ENCODE data around the gene FN1. TPM values are rescaled to one million over a fixed set of nuclear protein-coding genes. Genes with fewer than 3 reads are reported as not detected.

Gene FN1
- total RNA-seq, 1 donor from 2014 or later = 52.0 TPM

DNA sequence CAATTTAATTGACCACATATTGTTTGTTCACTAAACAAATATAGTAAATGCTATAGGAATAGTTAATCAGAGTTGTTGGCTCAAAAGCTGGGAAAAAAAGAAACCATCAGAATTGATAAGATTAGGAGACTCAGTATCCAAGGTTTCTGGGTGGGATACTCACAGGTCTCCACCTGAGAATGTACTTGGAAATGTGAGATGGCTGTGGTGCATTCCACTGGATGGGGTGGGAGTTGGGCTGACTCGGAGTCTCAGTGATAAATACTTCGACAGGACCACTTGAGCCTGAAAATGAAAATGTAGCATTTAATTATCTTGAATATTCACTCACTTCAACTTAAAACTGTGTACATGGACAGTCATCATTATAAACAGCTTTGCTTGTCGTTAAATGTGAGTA is 21.2 kb downstream of the FN1 start:
- H3K4me2 ChIP-seq = no peak overlapping the region
- no peaks in the 10 kb centered on the region for H3K9me3 ChIP-seq (ENCODE audit: low read depth)
- H3K27me3 ChIP-seq = no peaks in the 10 kb centered on the region
- no peaks in the 10 kb centered on the region for H3K9me3 Mint-ChIP-seq
- no peaks in the 10 kb centered on the region for H3F3A ChIP-seq (ENCODE audit: low read depth)
- H3K4me1 ChIP-seq = no peaks in the 10 kb centered on the region
- no peak overlapping the region for H3K27ac ChIP-seq
- TF ChIP-seq EZH2phosphoT487 (IDR thresholded peaks at IDR 0.05) (no peak), EZH2 (IDR thresholded peaks at IDR 0.05) (no peak), CTCF (IDR thresholded peaks at IDR 0.05) (no peak)
- H3K79me2 ChIP-seq (ENCODE audit: low read depth) = no peaks in the 10 kb centered on the region
- H3K27me3 Mint-ChIP-seq (ENCODE audit: insufficient read depth, low read depth) = peaks cover 2% of the 10 kb centered on the region
- no peaks in the 10 kb centered on the region for H3K36me3 ChIP-seq
- no peak overlapping the region for H3K4me3 Mint-ChIP-seq
- DNase-seq (ENCODE audit: low spot score) = no peak
- no peak overlapping the region for H3K9ac ChIP-seq
- peaks cover 23% of the 10 kb centered on the region for H3K36me3 Mint-ChIP-seq
- H4K20me1 ChIP-seq (ENCODE audit: low read depth) = no peaks in the 10 kb centered on the region
- H2AFZ ChIP-seq (replicated peaks) = no peak overlapping the region
- no peaks in the 10 kb centered on the region for H3K4me1 Mint-ChIP-seq
- peak overlapping the region; percentile 10 for H3K27ac Mint-ChIP-seq
- no peak overlapping the region for H3K4me3 ChIP-seq

DNA sequence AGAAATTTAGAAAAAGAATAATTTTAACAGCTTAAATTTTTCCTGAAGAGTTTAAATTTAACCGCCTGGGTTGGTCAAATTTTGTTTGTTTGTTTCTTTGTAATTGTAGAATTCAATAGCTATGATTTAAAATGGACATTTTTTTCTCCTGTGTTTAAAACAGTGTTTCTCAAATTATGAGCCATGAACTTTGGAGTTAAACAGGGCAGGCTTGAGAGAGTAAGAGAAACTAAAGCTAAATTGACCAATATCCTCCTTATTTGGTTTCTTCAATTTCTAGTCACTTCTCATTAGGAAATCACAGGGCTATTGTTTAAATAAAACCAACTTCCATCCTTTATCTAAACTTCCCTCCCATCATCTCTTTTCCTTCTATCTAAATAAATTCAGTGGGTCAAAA is 21.9 kb downstream of the FN1 start:
- H3K27ac Mint-ChIP-seq = no peak overlapping the region
- Histone ChIP-seq H3K27ac (no peak overlapping the region), H4K20me1 (ENCODE audit: low read depth) (no peaks in the 10 kb centered on the region), H3K4me2 (no peak overlapping the region), H3K4me1 (no peaks in the 10 kb centered on the region), H3K9me3 (ENCODE audit: low read depth) (no peaks in the 10 kb centered on the region), H3K79me2 (ENCODE audit: low read depth) (no peaks in the 10 kb centered on the region), H3F3A (ENCODE audit: low read depth) (no peaks in the 10 kb centered on the region), H2AFZ (replicated peaks) (no peak overlapping the region), H3K4me3 (no peak overlapping the region), H3K36me3 (no peaks in the 10 kb centered on the region), H3K27me3 (no peaks in the 10 kb centered on the region), H3K9ac (no peak overlapping the region)
- no peak overlapping the region for H3K4me3 Mint-ChIP-seq
- DNase-seq (ENCODE audit: low spot score) = no peak
- TF ChIP-seq CTCF (IDR thresholded peaks at IDR 0.05) (no peak), EZH2 (IDR thresholded peaks at IDR 0.05) (no peak), EZH2phosphoT487 (IDR thresholded peaks at IDR 0.05) (no peak)
- H3K4me1 Mint-ChIP-seq = no peaks in the 10 kb centered on the region
- peaks cover 25% of the 10 kb centered on the region for H3K36me3 Mint-ChIP-seq
- peaks cover 2% of the 10 kb centered on the region for H3K27me3 Mint-ChIP-seq (ENCODE audit: insufficient read depth, low read depth)
- no peaks in the 10 kb centered on the region for H3K9me3 Mint-ChIP-seq

- Mint-ChIP-seq H3K27me3 (ENCODE audit: insufficient read depth, low read depth) (peaks cover 2% of the 10 kb centered on the region), H3K27ac (no peak overlapping the region), H3K36me3 (peaks cover 23% of the 10 kb centered on the region), H3K9me3 (no peaks in the 10 kb centered on the region), H3K4me1 (no peaks in the 10 kb centered on the region), H3K4me3 (no peak overlapping the region)
- Histone ChIP-seq H3F3A (ENCODE audit: low read depth) (no peaks in the 10 kb centered on the region), H3K9ac (no peak overlapping the region), H3K4me3 (no peak overlapping the region), H3K36me3 (no peaks in the 10 kb centered on the region), H3K4me1 (no peaks in the 10 kb centered on the region), H3K27ac (no peak overlapping the region), H4K20me1 (ENCODE audit: low read depth) (no peaks in the 10 kb centered on the region), H3K79me2 (ENCODE audit: low read depth) (no peaks in the 10 kb centered on the region), H3K27me3 (no peaks in the 10 kb centered on the region), H2AFZ (replicated peaks) (no peak overlapping the region), H3K9me3 (ENCODE audit: low read depth) (no peaks in the 10 kb centered on the region), H3K4me2 (no peak overlapping the region)
- DNase-seq (ENCODE audit: low spot score) = no peak
- TF ChIP-seq EZH2phosphoT487 (IDR thresholded peaks at IDR 0.05) = no peak
- TF ChIP-seq CTCF (IDR thresholded peaks at IDR 0.05) = no peak
- TF ChIP-seq EZH2 (IDR thresholded peaks at IDR 0.05) = no peak
Observed at GRCh38 chr2:215413484-215413777, 22.4 kb downstream of the FN1 start.
